GM21723 (cell line): ENCODE data around the gene GLA.

Experiments used
- ATAC-seq: cut with Tn5 transposase; IDR thresholded peaks from one replicate; pipeline ENCODE4 v1.9.1; 2021; ENCODE audit warnings: mild to moderate bottlenecking, moderate library complexity; ENCODE audit not compliant: unreplicated experiment

GLA gene

DNA sequence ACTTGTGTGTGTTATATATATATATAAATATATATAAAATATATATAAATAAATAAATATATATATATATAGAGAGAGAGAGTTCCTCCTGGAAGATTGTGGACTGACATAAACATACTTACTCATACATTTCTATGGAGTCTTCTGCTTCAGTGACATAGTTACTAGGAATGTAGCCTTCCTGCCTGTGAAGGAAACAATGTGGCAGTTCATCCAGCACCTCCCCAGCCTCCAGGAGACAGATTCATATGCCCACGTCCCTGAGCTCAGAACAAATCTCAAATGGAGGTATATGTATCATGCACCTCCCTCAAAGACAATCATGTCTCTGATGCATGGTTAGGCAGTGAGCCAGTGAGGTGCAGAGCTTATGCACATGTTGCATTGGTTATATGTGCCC is 47.8 kb downstream of the GLA start:
- no peak for ATAC-seq

- ATAC-seq = peak; percentile 47
These were observed 50.4 kb downstream of the GLA start for GRCh38 chrX:101357166-101357795.

DNA sequence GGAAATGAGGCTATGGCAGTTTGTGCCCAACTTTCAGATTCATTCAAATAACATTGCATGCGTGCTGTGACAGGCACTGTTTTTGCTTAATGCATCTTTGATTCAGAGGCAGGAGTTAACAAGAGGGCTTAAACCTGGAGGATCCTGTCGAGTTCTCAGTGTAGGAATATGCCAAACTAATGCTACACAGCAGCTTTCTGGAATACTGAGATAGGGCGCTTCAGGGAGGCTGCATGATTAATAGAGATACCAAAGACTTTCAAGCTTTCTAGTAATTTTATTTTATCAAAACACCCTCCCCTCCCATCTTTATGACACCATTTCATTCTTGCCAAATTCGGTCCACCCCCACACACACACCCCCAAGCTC is 58.5 kb downstream of the GLA start:
- ATAC-seq = peak; percentile 15

GRCh38 chrX:101348452-101349192 is 59.1 kb downstream of the GLA start, which contains the start of gene TIMM8A:
TSS of gene TIMM8A (minus strand) at chrX:101348742. CDS start at chrX:101348664, 78 bp downstream.
- ATAC-seq = peak; percentile 98

GRCh38 chrX:101347859-101348451 is 59.8 kb downstream of the GLA start:
- ATAC-seq = peak; percentile 14
